Gastroesophageal sphincter (tissue), 3 donors: ENCODE measurements around the gene FOCAD.

ENCODE experiments used
- CTCF ChIP-seq, 4 experiments: fragments of 200-600 bp in 2 of 4; fragments of 450-650 bp in 2 of 4; sonication (generic) in 1 of 4; IDR thresholded peaks; one replicate each; pipeline ENCODE4 v1.5.1; 2017 to 2019; ENCODE audit warnings: antibody characterized with exemption in 4 of 4, mild to moderate bottlenecking in 2 of 4, moderate library complexity in 2 of 4
- EP300 ChIP-seq: sonication (generic); formaldehyde crosslinking; IDR thresholded peaks from one replicate; pipeline ENCODE4 v1.6.1; 2017; ENCODE audit warnings: antibody characterized with exemption, mild to moderate bottlenecking
- POLR2A ChIP-seq, 2 donors: fragments of 450-650 bp; IDR thresholded peaks; one replicate each; pipeline ENCODE4 v1.6.1; 2017; ENCODE audit warnings: antibody characterized with exemption in 2 of 2, mild to moderate bottlenecking in 2 of 2, moderate library complexity in 1 of 2
- POLR2AphosphoS5 ChIP-seq: sonication (generic); formaldehyde crosslinking; IDR thresholded peaks from one replicate; pipeline ENCODE4 v1.6.1; 2017; ENCODE audit warnings: antibody characterized with exemption

- no peak for TF ChIP-seq CTCF (IDR thresholded peaks at IDR 0.05)
- no peak for TF ChIP-seq POLR2AphosphoS5
- TF ChIP-seq EP300 = no peak
- TF ChIP-seq POLR2A (IDR thresholded peaks at IDR 0.05) = no peak
Observed at GRCh38 chr9:20987521-20987920, 303.5 kb downstream of the FOCAD start.
